ENCODE data around the gene ARHGEF16. TPM values are rescaled to one million over a fixed set of nuclear protein-coding genes. Genes with fewer than 3 reads are reported as not detected.

Gene ARHGEF16
- 0.80 TPM for polyA plus RNA-seq (ENCODE audit: insufficient read length)

DNA sequence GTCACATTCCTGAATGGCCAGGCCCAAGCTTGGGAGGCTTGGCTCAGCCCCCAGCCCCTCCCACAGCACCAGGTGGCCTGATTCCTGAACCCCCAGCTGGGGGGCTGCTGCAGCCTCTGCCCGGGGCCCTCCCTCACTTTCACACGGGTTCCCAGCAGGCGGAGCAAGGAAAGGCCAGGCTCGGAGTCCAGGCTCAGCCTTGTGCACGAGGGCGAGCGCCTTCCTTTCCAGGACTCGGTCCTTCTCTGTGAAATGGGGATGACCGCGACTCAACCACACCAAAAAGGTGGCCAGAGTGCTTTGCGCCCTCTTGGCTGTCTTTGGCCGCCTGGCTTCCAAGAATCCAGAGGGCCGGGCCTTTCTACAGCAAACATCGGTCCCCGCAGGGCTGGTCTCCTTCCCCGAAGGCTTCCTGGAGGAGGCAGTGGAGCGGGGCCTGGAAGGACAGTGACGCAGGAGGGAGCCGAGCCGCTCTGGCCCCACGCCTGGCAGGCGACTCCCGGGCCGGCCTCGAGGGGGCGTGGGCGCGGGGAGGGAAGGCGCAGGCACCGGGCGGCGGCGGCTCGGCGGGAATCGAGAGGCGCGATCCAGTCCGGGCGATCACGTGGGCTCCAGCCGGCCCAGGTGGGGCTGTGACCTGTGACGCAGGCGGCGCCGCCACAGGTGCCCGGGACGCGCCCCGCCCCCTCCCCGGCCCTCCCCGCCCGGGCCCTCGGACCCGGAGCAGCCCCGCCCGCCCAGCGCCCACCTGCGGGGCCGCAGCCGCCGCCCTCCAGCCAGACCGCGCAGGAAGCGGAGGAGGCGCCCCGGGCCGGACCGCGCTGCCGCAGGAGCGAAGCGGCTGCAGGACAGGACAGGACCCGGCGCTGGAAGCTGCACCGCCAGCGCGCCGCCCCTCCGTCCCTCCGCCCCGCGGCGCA lies at the start of gene ARHGEF16:
ARHGEF16 (plus strand) TSS at position 775 of the 920 bp plus-strand sequence. CDS start 8,420 bp downstream, outside the sequence.
- DNase-seq (ENCODE audit: low read depth), result no peak

DNA sequence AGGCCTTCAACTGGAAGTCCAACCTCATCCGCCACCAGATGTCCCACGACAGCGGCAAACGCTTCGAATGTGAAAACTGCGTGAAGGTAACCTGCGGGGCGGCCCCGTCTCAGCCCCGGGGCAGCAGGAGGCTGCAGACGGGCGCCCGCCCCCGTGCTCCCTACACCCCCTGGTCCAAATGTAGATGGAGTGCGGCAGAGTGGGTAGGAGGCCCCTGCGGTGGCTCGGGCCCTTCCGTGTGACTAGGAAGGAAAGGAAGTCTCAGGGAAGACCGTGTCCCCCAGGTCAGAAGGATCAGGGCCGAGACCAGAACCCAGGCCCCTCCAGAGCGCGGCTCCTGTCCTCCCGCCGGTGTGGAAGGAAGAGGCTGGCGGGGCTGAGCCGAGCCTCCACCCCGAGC lies 49.7 kb upstream of the ARHGEF16 start:
- no peak for DNase-seq (ENCODE audit: low read depth)

DNA sequence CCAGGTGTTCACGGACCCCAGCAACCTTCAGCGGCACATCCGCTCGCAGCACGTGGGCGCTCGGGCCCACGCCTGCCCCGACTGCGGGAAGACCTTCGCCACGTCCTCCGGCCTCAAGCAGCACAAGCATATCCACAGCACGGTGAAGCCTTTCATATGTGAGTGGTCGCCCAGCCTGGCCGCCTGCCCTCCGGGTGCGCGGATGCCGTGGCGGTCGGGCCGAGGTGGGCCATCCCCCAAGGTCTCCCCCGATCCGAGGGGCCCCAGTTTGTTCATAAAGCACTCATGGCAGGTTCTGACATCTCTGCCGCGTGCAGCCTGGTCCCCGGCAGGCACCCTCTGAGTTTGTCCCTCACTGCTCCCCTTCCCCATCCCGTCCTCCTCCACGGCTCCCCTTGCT lies 49.0 kb upstream of the ARHGEF16 start:
- no peak for DNase-seq (ENCODE audit: low read depth)

DNA sequence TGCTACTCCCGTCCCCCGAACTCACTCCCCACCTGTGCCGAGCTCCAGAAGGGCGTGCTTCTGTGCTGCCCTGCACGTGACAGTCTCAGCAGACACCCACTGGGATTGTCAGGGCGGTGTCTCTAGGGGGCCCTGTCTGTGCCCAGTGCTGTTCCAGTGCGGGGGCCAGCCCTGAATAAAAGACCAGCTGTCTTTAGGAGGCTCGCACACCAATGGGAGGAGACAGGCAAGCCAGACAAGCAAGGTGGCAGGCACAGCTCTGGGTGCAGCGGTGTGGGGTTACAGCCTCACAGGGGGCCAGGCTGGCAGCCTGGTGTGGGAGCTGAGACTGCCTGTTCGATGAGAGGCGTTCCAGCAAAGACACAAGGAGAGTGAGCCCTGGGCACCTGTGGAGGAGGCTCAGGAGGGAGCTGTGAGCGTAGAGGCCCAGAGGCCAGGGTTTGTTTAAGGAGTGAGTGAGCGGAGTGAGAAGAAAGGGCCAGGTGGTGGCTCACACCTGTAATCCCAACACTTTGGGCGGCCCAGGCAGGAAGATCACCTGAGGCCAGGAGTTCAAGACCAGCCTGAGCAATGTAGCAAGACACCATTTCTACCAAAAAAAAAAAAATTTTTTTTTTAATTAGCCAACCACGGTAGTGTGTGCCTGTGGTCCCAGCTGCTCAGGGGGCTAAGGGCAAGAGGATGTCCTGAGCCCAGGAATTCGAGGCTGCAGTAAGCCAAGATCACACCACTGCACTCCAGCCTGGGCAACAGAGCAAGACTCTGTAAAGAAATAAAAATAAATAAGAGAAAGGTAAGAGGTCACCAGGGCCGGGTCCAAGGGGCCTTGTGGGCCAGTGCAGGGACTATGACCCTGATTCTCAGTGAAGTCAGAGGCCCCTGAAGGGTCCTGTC lies 48.2 kb upstream of the ARHGEF16 start:
- DNase-seq (ENCODE audit: low read depth), result no peak

DNA sequence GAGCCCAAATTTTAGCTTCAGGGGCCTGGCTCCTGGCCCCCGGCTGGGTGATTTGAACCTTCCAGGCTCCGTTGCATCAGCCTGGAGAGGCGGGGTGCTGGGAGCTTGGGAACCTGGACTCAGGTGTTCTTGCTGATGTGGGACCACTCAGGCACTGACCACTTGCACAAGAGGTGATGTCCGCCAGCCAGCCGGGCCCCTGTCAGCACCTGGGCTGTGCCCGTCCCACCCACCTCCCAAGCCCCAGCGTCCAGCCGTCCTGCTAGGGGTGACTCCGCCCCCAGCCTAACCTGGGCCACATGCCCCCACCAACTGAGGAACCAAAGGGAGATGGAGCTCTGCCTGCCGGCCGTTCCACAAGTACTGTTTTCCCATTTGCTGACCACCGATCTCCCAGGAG lies 47.4 kb upstream of the ARHGEF16 start:
- no peak for DNase-seq (ENCODE audit: low read depth)

DNA sequence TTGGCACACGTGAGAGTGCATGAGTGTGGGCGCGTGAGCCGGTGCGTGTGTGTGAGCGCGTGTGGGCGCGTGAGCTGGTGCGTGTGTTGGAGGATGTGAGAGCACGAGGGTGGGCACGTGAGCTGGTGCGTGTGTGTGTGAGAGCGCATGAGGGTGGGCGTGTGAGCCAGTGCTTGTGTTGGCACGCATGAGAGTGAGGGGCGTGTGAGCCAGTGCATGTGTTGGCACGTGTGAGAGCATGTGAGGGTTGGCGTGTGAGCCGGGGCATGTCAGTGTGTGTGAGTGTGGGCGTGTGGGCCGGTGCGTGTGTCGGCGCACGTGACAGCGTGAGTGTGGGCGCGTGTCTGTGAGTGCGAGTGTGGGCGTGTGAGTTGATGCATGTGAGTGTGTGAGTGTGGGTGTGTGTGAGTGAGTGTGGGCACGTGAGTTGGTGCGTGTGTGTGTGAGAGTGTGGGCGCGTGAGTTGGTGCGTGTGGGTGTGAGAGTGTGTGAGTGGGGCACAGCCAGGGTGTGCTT lies 45.7 kb upstream of the ARHGEF16 start:
- DNase-seq (ENCODE audit: low read depth), result no peak

DNA sequence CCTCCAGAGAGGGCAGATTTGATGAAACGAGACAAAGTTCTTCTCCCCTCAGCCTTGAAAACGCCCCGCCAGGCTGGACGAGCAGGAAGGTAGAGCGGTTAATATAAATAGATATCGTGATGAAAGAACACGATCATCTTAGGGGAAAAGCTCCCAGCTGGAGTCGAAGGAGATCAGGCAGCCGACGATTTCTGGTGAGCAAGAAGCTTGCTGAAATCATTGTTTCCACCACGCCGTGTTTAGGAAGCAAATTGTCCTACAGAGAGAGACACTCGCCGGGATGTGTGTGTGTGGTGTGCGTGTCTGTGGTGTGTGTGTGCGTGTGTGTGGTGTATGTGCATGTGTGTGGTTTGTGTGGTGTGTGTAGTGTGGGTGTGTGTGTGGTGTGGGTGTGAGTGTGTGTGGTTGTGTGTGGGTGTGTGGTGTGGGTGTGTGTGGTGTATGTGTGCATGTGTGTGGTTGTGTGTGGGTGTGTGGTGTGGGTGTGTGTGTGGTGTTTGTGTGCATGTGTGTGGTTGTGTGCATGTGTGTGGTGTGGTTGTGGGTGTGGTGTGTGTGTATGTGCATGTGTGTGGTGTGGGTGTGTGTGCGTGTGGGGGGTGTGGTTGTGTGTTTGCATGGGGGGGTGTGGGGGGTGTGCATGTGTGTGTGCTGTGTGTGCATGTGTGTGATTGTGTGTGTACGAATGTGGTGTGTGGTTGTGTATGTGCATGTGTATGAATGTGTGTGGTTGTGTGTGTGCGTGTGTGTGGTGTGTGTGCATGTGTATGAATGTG lies 44.9 kb upstream of the ARHGEF16 start:
- no peak for DNase-seq (ENCODE audit: low read depth)

DNA sequence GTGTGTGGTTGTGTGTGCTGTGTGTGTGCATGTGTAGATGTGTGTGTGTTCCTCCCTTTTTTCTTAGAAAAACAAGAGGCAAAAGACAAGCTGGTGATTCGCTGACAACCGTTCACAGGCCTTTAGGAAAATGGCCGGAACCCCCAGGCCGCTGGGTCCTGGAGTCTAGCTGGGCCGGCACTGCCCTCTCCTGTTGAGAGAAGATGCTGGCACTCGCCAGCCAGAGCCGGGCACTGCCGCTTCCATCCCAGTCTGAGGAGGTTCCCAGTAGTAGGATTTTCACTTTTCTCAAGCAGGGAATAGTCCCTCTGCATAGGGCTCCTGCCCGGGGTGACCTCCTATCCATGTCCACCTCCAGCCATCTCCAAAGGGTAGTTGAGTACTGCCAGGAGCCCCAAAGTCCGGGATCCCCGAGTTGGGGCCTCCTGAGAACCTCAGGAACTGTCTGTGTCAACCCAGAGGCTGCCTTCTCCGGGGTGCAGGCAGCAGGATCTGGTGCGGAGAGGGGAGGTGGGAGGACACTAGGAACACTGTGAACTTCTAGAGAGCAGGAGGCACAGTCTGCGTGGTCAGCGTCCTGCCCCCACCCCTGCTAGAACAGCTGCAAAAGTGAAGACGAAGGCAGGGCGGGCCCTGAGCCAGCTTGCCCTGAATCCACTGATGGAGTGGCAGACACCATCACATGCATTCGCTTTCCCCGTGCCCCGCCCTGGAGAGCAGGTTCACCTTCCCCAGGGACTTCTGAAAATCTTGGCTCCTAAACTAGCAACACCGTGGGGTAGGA lies 44.1 kb upstream of the ARHGEF16 start:
- DNase-seq (ENCODE audit: low read depth), result no peak

DNA sequence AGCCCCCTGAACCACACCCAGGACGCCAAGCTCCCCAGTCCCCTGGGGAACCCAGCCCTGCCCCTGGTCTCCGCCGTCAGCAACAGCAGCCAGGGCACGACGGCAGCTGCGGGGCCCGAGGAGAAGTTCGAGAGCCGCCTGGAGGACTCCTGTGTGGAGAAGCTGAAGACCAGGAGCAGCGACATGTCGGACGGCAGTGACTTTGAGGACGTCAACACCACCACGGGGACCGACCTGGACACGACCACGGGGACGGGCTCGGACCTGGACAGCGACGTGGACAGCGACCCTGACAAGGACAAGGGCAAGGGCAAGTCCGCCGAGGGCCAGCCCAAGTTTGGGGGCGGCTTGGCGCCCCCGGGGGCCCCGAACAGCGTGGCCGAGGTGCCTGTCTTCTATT lies 42.7 kb upstream of the ARHGEF16 start:
- no peak for DNase-seq (ENCODE audit: low read depth)

DNA sequence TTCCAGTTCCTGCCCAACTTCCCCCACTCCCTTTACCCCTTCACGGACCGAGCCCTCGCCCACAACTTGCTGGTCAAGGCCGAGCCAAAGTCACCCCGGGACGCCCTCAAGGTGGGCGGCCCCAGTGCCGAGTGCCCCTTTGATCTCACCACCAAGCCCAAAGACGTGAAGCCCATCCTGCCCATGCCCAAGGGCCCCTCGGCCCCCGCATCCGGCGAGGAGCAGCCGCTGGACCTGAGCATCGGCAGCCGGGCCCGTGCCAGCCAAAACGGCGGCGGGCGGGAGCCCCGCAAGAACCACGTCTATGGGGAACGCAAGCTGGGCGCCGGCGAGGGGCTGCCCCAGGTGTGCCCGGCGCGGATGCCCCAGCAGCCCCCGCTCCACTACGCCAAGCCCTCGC lies 42.1 kb upstream of the ARHGEF16 start:
- no peak for DNase-seq (ENCODE audit: low read depth)

DNA sequence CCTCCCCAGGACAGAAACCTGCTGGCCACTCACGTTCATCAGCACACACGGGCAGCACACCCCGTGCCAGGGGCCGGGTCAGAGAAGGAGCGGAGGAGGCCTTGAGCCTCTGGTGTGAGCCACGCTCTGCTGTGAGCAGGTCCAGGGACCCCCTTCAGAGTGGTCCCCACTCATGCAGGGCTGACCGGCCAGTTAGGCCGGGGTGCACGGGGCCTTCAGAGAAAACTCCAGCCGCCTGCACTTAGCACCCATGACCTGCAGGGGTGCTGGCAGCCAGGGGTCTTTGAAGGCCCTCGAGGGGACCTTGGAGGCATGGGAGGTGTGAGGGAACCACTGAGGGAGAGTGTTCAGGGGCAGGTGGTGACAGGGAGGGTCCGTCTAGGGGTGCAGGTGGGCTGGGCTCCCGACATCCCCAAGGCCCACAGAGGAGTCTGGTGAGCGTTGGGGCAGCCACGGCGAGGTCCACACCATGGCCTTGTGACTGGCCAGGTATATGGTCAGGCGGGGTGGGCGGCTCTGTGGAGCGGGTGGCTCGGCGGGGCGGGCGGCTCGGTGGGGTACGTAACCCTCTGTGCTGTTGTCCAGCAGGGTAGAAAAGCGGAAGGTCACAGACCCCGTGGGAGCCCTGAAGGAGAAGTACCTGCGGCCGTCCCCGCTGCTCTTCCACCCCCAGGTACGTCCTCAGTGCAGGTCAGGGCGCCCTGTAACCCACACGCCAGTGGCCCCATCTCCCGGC lies 40.3 kb upstream of the ARHGEF16 start:
- no peak for DNase-seq (ENCODE audit: low read depth)

DNA sequence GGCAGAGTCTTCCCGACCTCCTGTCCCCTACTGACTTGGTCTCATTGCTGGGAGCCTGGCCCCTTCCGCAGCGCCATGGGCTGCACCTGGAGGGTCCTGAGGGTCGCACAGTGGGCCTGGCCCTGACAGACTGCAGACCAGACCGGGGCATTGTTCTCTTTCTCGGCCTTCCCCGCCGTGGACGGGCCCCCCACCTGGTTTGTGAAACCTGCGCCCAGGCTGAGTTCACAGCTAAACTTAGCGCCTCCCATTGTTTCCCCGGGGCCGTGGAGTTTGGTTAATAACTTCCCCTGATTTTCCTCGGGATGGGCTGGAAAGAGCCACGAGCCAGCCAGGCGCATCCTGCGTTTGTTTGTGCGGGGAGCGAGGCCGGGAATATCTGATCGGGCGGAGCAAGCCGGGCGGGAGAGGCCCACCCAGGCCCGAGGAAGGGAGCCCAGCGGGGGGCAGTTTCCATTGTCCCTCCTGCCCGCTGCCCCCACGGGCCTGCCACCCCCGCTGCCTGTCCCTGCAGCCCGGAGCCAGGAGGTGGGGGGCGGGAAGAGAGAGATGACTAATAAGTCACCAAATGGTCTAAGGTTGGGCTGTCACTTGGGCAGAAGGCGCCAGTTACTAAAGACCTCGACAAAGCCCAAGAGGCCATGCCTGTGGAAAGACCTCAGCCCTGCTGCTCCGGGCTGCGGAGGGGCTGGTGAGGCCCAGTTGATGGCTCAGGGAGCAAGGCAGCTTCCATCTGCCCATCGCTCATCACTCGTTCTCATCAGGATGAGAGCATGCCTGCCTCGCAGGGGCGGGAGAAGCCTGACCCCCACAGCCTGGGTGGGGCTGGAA lies 39.0 kb upstream of the ARHGEF16 start:
- DNase-seq (ENCODE audit: low read depth), result no peak

DNA sequence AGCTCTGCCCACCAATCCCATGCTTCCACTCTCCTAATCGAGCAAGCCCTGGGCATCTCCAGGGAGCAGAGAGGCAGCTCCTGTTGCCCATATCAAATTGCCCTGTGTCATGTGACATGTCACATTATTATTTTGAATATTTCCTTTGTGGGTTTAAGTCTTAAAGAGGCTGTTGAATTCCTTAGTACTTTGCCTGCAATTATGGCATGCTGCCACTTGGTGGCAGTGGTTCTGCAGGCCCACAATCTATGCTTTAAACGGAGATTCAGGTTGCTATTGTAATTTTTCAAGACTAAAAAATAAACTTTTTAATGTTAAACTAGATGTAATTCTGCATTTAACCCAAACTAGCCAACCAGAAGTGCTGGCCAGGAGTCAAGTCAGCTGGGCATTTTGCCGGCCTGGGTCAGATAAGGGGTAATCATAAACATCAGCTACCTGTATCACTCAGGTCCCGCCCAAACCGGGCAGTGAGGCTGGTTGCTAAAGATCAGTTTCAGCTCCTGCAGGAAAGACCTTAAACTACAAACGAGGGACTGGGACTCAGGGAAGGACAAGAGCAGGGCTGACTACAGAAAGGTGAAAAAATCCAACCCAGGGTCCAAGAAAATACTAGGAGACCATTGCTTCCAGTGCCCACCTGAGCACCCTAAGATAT lies 37.3 kb upstream of the ARHGEF16 start:
- no peak for DNase-seq (ENCODE audit: low read depth)

DNA sequence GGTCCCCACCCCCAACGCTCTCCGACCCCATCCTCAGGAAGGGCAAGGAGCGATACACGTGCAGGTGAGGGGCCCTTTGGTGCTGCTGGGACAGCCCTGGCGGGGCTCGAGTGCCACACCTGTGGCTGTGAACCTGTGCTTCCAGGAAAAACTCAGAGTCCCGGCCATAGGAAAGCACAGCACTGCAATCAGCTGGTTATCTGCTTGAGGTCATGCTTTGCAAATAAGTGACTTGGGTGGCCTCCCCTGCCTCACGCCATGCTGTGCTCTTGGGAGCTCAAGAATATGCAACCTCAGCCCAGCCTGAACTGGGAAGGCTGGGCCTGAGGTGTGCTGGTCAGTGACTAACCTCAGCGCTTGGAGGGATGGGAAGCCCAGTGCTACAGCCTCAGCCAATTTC lies 36.5 kb upstream of the ARHGEF16 start:
- DNase-seq (ENCODE audit: low read depth), result no peak

DNA sequence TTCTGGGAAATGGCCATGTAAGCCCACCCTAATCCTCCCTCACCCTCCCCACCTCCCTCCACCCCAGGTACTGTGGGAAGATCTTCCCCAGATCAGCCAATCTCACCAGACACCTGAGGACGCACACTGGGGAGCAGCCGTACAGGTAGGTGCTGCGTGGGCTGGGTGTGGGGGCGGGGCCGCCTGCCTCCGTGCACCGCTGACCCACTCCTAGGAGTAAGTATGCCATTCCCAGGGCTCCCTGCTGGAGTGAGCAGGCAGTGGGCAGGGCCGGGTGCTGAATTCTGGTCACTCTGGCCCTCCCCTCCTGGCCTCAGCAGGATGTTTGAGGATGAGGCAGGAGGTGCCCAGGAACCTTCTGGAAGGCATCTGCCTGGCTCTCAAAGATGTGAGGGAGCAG lies 35.9 kb upstream of the ARHGEF16 start:
- DNase-seq (ENCODE audit: low read depth), result no peak

DNA sequence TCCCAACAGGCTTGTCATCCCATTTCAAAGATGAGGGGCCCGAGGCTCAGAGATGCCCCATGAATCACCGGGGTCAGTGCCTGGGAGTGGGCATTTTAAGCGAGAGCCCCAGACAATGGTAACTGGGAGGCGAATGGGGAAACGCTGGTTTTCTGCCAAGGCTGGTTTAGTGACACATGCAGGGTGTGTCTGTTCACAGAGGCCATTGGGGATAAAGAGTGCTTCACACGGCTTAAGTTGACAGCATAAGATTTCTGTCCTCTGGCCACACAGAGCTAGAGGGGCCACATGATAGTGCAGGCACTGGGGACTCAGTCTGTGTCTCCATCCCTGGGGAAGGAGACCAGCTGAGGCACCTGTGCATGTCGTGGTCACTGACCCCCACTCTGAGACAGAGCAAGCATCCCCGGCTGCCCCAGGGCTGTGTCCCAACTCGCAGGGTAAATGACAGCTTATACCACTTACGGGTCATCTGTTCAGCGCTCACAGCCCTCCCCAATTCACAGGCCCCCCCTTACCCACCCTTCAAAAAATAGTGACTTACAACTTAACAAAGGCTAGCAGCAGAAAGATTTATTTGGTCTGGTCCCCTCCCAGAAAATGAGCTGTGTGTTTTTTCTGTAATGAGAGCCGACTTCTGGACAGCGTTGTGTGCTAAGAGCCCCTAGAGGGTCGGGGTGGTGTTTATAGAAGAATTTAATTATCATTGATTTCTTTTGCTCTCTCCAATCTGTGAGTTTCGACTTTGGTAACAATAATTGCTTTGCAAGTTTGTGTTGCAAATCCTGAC lies 34.9 kb upstream of the ARHGEF16 start:
- no peak for DNase-seq (ENCODE audit: low read depth)

DNA sequence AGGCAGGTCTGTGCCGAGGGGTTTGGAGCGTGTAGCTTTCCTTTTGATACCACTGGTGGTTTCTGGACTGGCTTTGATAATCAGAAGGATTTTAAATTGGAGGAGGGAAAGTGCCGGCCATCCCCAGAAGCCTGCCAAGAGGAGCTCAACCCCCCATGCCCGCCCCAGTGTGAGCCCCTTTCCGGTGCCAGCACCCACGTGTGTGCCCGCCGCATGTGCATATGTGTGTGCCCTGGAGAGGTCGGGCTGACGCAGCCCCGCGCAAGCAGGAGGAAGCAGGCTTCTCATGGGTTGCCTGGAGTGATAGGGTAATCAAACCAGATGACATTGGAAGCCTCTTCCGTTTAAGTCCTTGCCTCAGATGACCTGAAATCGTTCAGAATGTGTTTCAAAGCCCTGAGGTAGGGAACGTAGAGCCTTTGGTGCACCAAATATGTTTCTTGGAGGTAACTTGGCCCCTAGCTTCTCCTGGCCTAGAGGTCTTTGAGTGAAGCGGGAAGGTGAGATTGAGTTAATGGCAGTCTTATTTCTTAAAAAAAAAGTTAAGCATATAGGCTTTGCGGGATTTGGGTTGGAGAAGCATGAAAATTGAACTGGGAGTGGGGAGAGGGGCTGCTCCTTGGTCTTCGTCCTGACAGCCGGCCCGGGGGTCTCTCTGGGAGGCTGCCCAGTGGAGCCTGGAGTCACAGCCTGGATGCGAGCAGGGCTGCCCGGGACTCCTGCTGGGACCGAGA lies 34.1 kb upstream of the ARHGEF16 start:
- no peak for DNase-seq (ENCODE audit: low read depth)
